ENCODE data around the gene TIMM17A.

TIMM17A gene

DNA sequence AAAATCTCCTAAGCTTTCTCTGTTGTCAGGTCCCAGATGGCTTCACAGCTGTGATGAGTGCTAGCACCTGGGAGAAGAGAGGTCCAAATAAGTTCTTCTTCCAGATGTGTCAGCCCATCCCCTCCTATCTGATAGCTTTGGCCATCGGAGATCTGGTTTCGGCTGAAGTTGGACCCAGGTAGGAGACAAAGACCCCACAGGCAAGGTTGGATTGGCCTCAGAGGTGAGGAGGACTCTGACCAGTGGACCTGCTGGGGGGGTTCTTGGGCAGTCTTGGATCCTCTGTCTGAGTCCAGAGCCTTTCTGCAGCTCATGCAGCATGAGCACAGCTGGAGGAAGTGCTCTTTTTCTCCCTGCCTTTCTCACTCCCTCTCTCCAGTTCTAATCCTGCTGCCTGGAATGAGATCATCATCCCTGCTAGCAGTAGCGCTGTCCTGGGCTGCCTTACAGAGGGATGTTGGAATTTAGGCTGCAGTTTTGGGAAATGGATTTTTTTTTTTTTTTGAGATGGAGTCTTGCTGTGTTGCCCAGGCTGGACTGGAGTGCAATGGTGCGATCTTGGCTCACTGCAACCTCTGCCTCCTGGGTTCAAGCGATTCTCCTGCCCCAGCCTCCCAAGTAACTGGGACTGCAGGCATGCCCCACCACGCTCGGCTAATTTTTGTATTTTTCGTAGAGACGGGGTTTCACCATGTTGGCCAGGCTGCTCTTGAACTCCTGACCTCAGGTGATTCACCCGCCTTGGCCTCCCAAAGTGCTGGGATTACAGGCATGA lies 34.2 kb downstream of the TIMM17A start:
- CTCF ChIA-PET: interaction anchor here (2.1 kb wide), 1 partner anchor 11 kb away, joined by 10 read pairs; no protein-coding TSS in a partner anchor
- DNase-seq (ENCODE audit: extremely low spot score): no peak
- TF ChIP-seq L3MBTL2 (conservative IDR thresholded peaks at IDR 0.05) (no peak), FOXA1 (IDR thresholded peaks at IDR 0.05) (no peak), ELF4 (IDR thresholded peaks at IDR 0.05) (no peak), LEF1 (IDR thresholded peaks at IDR 0.05; ENCODE audit: borderline replicate concordance) (no peak), FOXM1 (IDR thresholded peaks at IDR 0.05; ENCODE audit: borderline replicate concordance) (no peak), FOXK2 (IDR thresholded peaks at IDR 0.05) (no peak), SP1 (IDR thresholded peaks at IDR 0.05) (no peak), NFRKB (IDR thresholded peaks at IDR 0.05) (no peak), BHLHE40 (IDR thresholded peaks at IDR 0.05; ENCODE audit: borderline replicate concordance) (no peak), ARNT (IDR thresholded peaks at IDR 0.05) (no peak), SUZ12 (IDR thresholded peaks at IDR 0.05) (no peak), HDGF (IDR thresholded peaks at IDR 0.05; ENCODE audit: borderline replicate concordance) (no peak)
- POLR2A ChIA-PET: no interaction called here

DNA sequence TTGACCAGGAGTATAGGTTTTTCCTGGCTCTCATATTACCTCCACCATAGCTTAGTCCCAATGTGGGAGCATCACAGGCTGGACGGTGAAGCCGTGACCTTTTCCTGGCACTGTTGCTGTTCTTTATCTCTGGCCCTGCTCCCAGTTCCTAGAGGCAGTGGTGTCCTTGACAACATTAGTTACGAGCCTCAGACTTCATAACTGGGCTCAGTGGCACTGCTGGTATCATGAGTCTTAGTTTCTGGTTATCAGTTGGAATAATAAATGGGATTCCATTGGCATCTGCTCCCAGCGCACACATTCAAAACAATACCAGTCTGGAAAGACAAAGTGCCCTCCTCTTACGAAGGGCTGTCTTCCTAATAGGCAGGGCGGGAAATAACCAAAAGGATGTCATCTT lies 35.1 kb downstream of the TIMM17A start:
- TF ChIP-seq SP1 (IDR thresholded peaks at IDR 0.05) (no peak), LEF1 (IDR thresholded peaks at IDR 0.05; ENCODE audit: borderline replicate concordance) (no peak), ELF4 (IDR thresholded peaks at IDR 0.05) (no peak), SUZ12 (IDR thresholded peaks at IDR 0.05) (no peak), FOXM1 (IDR thresholded peaks at IDR 0.05; ENCODE audit: borderline replicate concordance) (no peak), BHLHE40 (IDR thresholded peaks at IDR 0.05; ENCODE audit: borderline replicate concordance) (no peak), NFRKB (IDR thresholded peaks at IDR 0.05) (no peak), HDGF (IDR thresholded peaks at IDR 0.05; ENCODE audit: borderline replicate concordance) (no peak)
- DNase-seq (ENCODE audit: extremely low spot score): no peak
- ChIA-PET POLR2A (no interaction called here), CTCF (no interaction called here)

DNA sequence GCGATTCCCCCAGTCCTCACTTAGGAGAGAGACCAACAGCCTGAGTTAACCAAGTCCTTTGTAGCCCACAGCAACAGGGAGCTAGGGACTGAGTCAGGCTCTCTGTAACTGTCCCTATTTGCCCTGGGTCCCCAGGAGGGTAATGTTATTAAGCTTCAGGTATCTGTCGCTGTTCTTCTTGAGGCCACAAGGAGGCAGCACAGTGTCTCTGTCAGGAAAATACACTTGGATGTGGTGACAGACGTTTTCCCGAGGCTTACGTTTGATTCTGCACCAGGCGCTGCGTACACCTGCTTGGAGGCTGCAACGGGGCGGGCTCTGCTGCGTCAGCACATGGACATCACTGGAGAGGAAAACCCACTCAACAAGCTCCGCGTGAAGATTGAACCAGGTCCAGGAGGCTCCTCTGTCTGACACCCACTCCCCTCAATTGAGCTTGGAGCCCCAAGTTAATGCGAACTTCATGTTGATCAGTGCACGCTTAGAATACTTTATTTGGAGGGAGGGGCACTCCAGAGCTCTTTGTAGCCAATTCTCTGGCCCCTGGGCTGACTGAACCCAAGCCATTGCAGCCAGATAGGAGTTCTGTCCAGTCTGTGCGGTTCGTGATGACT lies 44.4 kb downstream of the TIMM17A start:
- DNase-seq (ENCODE audit: extremely low spot score): peak; percentile 84
- POLR2A ChIA-PET: no interaction called here
- TF ChIP-seq HDGF (IDR thresholded peaks at IDR 0.05; ENCODE audit: borderline replicate concordance): no peak
- TF ChIP-seq, protein P1, sequence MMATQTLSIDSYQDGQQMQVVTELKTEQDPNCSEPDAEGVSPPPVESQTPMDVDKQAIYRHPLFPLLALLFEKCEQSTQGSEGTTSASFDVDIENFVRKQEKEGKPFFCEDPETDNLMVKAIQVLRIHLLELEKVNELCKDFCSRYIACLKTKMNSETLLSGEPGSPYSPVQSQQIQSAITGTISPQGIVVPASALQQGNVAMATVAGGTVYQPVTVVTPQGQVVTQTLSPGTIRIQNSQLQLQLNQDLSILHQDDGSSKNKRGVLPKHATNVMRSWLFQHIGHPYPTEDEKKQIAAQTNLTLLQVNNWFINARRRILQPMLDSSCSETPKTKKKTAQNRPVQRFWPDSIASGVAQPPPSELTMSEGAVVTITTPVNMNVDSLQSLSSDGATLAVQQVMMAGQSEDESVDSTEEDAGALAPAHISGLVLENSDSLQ (IDR thresholded peaks at IDR 0.05): peak; percentile 36; the same call in 1 of the 2 replicates
- CTCF ChIA-PET: interaction anchor here (0.5 to 2.3 kb wide), 21 partner anchors 8 to 332 kb away, joined by 3 to 26 read pairs (median 4); partner anchors contain the start of gene IPO9

DNA sequence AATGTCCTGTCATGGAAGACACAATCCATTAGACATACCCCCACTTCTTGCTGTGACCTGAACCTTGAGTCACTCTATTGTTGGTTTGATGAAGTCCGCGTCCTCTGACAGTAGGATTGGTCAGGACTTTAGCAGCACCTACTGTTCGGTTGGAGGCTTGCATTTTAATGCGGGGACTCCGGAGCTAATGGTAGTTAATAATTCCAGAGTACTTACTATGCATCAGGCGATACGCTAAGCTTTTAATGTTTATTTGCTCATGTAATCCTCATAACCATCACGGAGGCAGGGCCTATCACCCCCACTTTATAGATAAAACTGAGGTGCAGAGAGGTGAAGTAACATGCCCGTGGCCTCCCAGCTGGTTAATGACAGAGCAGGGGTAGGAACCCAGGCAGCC lies 47.2 kb downstream of the TIMM17A start:
- POLR2A ChIA-PET: no interaction called here
- no peak for DNase-seq (ENCODE audit: extremely low spot score)
- TF ChIP-seq SP1 (IDR thresholded peaks at IDR 0.05) (no peak), FOXA1 (IDR thresholded peaks at IDR 0.05) (no peak), BHLHE40 (IDR thresholded peaks at IDR 0.05; ENCODE audit: borderline replicate concordance) (no peak)
- CTCF ChIA-PET: interaction anchor here (1.3 kb wide), 1 partner anchor 116 kb away, joined by 4 read pairs; no protein-coding TSS in a partner anchor

DNA sequence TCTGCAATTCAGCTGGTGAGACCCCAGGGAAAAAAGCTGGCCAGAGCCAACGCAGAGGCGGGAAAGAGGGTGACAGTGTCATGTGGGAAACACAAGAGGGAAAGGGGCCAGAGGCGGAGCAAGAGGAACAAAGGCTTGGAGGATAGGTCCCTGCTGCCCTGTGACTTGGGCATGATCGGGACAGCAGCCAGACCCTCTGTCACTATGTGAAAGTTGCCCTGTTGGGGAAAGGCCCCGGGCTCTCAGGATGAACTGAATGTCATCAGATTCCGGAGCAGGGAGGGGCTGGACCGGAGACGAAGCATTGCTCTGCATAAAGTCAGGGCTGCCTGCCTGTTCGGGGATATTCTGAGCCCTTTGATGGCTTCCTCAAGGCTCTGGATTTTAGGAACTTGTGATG lies 49.4 kb downstream of the TIMM17A start:
- ChIA-PET CTCF (interaction anchor here (0.6 to 1.5 kb wide), 2 partner anchors 11 to 132 kb away, joined by 3 to 5 read pairs; no protein-coding TSS in a partner anchor), POLR2A (no interaction called here)
- TF ChIP-seq FOXK2 (IDR thresholded peaks at IDR 0.05): no peak
- TF ChIP-seq SP1 (IDR thresholded peaks at IDR 0.05): no peak
- TF ChIP-seq, protein P1 (IDR thresholded peaks at IDR 0.05): no peak
- DNase-seq (ENCODE audit: extremely low spot score): no peak

DNA sequence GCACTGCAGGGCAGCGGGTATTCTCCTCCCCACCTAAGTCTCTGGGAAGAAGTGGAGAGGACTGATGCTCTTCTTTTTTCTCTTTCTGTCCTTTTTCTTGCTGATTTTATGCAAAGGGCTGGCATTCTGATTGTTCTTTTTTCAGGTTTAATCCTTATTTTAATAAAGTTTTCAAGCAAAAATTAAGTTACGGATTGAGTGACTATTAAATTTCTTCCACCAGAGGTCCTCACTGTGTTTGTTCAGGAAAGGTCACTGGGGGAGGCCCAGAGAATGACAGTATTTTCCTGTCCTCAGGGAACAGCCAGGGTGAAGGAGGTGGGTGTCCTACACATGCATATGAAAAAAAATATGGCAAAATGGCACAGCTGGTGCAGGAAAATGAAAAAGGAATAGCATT lies 50.7 kb downstream of the TIMM17A start:
- CTCF ChIA-PET: interaction anchor here (0.6 to 1.5 kb wide), 3 partner anchors 10 to 697 kb away, joined by 3 to 5 read pairs (median 3); no protein-coding TSS in a partner anchor
- POLR2A ChIA-PET: interaction anchor here (1.3 kb wide), 1 partner anchor 113 kb away, joined by 3 read pairs; no protein-coding TSS in a partner anchor
- DNase-seq (ENCODE audit: extremely low spot score): no peak
- no peak for TF ChIP-seq ZNF384 (IDR thresholded peaks at IDR 0.05)
- TF ChIP-seq CTBP1 (IDR thresholded peaks at IDR 0.05; ENCODE audit: borderline replicate concordance): no peak
- no peak for TF ChIP-seq FOXK2 (IDR thresholded peaks at IDR 0.05)
- no peak for TF ChIP-seq ARNT (IDR thresholded peaks at IDR 0.05)
- TF ChIP-seq SUZ12 (IDR thresholded peaks at IDR 0.05): no peak
- TF ChIP-seq BHLHE40 (IDR thresholded peaks at IDR 0.05; ENCODE audit: borderline replicate concordance): no peak
- TF ChIP-seq ELF4 (IDR thresholded peaks at IDR 0.05): no peak
- no peak for TF ChIP-seq L3MBTL2 (conservative IDR thresholded peaks at IDR 0.05)

DNA sequence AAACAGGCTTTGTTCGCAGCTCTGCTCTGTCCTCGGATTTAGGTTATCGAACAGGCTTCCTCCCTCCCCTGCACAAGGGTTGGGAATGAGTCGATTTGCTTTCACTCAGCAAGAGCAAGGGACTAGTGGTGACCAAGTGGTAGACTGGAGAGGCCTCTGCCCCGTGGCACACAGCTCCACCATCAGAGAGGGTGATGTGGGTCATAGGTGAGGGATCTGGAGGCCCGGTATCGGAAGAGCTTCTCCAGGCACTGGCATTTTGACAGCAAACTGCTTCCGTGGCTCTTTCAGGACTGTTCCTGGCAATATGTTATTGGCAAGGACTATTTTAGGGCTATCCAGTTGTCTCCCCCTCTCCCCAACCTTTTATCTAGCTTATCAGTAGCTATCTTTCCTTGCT lies 52.0 kb downstream of the TIMM17A start:
- TF ChIP-seq HDGF (IDR thresholded peaks at IDR 0.05; ENCODE audit: borderline replicate concordance) (no peak), FOXA1 (IDR thresholded peaks at IDR 0.05) (no peak), SP1 (IDR thresholded peaks at IDR 0.05) (no peak), SUZ12 (IDR thresholded peaks at IDR 0.05) (no peak), ZNF384 (IDR thresholded peaks at IDR 0.05) (no peak), NFRKB (IDR thresholded peaks at IDR 0.05) (no peak), CTBP1 (IDR thresholded peaks at IDR 0.05; ENCODE audit: borderline replicate concordance) (no peak), FOXK2 (IDR thresholded peaks at IDR 0.05) (no peak), TARDBP (IDR thresholded peaks at IDR 0.05) (no peak), L3MBTL2 (conservative IDR thresholded peaks at IDR 0.05) (no peak)
- TF ChIP-seq, protein P1 (IDR thresholded peaks at IDR 0.05): no peak
- no peak for DNase-seq (ENCODE audit: extremely low spot score)
- ChIA-PET CTCF (interaction anchor here (0.8 to 1.4 kb wide), 6 partner anchors 8 to 128 kb away, joined by 3 to 8 read pairs (median 4); no protein-coding TSS in a partner anchor), POLR2A (no interaction called here)

Measured in HEK293T (cell line).